Upper lobe of left lung (tissue), 4 donors: Measurements from ENCODE around the gene MCEMP1.

Experiments used
- CTCF ChIP-seq, 6 experiments: fragments of 450-650 bp in 4 of 6; fragments of 200-600 bp in 2 of 6; sonication (generic) in 2 of 6; IDR thresholded peaks; one replicate each; pipeline ENCODE4 v1.5.1; 2016 to 2019; ENCODE audit warnings: antibody characterized with exemption in 6 of 6
- POLR2A ChIP-seq, 4 donors: fragments of 450-650 bp; IDR thresholded peaks; one replicate each; pipeline ENCODE4 v1.5.1; 2016 to 2017; ENCODE audit warnings: antibody characterized with exemption in 4 of 4, mild to moderate bottlenecking in 2 of 4
- POLR2AphosphoS5 ChIP-seq, 2 donors: sonication (generic); formaldehyde crosslinking; IDR thresholded peaks; one replicate each; pipeline ENCODE4 v1.5.1; 2017; ENCODE audit warnings: antibody characterized with exemption in 2 of 2

- no peak for TF ChIP-seq CTCF (IDR thresholded peaks at IDR 0.05)
- peak in 1 of 2 donors; percentile 14 for TF ChIP-seq POLR2AphosphoS5 (IDR thresholded peaks at IDR 0.05)
- TF ChIP-seq POLR2A (IDR thresholded peaks at IDR 0.05): no peak
These were observed 514 bp upstream of the MCEMP1 start for GRCh38 chr19:7676376-7676775.
